HT-29 (cell line): ENCODE measurements around the gene NEGR1. TPM values are rescaled to one million over a fixed set of nuclear protein-coding genes. Genes with fewer than 3 reads are reported as not detected.

ENCODE experiments used
- DNase-seq: peaks from one replicate; pipeline ENCODE4 v3.0.0-alpha.2; 2015; ENCODE audit warnings: low spot score
- small RNA-seq: library from RNA; depleted of rRNA; stranded (forward); fragments of <200 nt; gene quantifications from one replicate; pipeline ENCODE3, GENCODE V24; 2014
- total RNA-seq: library from RNA; depleted of rRNA; stranded (reverse); fragments of >200 nt; shearing (Covaris generic); gene quantifications from 2 replicates; pipeline ENCODE4 v1.2.3, GENCODE V29; 2014

NEGR1 gene
- total RNA-seq, 1 experiment from 2014 or later: not detected

- no peak for DNase-seq
These were observed 904.5 kb downstream of the NEGR1 start for GRCh38 chr1:71377886-71378285.

GRCh38 chr1:71372496-71372895 lies 909.8 kb downstream of the NEGR1 start:
- no peak for DNase-seq

- DNase-seq: no peak
These were observed 910.8 kb downstream of the NEGR1 start for GRCh38 chr1:71371581-71371980.

- no peak for DNase-seq
These were observed 918.1 kb downstream of the NEGR1 start for GRCh38 chr1:71364236-71364635.

GRCh38 chr1:71362691-71363090 lies 919.6 kb downstream of the NEGR1 start:
- no peak for DNase-seq

- DNase-seq: no peak
These were observed 920.3 kb downstream of the NEGR1 start for GRCh38 chr1:71362076-71362475.

GRCh38 chr1:71357708-71358107 lies 924.6 kb downstream of the NEGR1 start:
- no peak for DNase-seq

GRCh38 chr1:71351438-71351837 lies 930.9 kb downstream of the NEGR1 start:
- no peak for DNase-seq

- DNase-seq: no peak
These were observed 931.5 kb downstream of the NEGR1 start for GRCh38 chr1:71350805-71351204.

- no peak for DNase-seq
These were observed 932.0 kb downstream of the NEGR1 start for GRCh38 chr1:71350330-71350729.

Small RNA genes within 50 kb of the gene (small RNA-seq; reads per million reads assigned to genes)
- gene AL358453.1 (not detected), gene AL359821.1 (not detected)
